Measurements from ENCODE around the gene MERTK. TPM values are rescaled to one million over a fixed set of nuclear protein-coding genes. Genes with fewer than 3 reads are reported as not detected.

Gene MERTK
- total and polyA plus RNA-seq, 2 donors from 2014 or later: 9.2 to 32.2 TPM

GRCh38 chr2:111936881-111937280, 38.5 kb downstream of the MERTK start:
- FAIRE-seq (no peak), DNase-seq (peak in 1 of 5 donors; percentile 66)
- H3K4me1 ChIP-seq (ENCODE audit: control insufficient read depth in 2 of 3, insufficient read depth in 2 of 3, low read depth in 1 of 3, low read length in 3 of 3): no peaks in the 10 kb centered on the region
- no peaks in the 10 kb centered on the region for H3K9me3 ChIP-seq (ENCODE audit: control insufficient read depth in 2 of 3, insufficient read depth in 1 of 3, low read length in 3 of 3)
- intact Hi-C loops (cut with DNase I): no loop called here
- H3K27me3 ChIP-seq (ENCODE audit: control insufficient read depth, insufficient read depth, low read length): no peaks in the 10 kb centered on the region
- H3K4me3 ChIP-seq (ENCODE audit: low read length in 3 of 3): no peak overlapping the region
- H3K27ac ChIP-seq (ENCODE audit: low read depth in 2 of 2, low read length in 2 of 2): no peak overlapping the region
- no peak overlapping the region for H3K9ac ChIP-seq (ENCODE audit: low read length in 3 of 3)
- no peaks in the 10 kb centered on the region for H3K36me3 ChIP-seq (ENCODE audit: control insufficient read depth in 2 of 3, insufficient read depth in 3 of 3, low read length in 3 of 3)
- TF ChIP-seq, protein P1, sequence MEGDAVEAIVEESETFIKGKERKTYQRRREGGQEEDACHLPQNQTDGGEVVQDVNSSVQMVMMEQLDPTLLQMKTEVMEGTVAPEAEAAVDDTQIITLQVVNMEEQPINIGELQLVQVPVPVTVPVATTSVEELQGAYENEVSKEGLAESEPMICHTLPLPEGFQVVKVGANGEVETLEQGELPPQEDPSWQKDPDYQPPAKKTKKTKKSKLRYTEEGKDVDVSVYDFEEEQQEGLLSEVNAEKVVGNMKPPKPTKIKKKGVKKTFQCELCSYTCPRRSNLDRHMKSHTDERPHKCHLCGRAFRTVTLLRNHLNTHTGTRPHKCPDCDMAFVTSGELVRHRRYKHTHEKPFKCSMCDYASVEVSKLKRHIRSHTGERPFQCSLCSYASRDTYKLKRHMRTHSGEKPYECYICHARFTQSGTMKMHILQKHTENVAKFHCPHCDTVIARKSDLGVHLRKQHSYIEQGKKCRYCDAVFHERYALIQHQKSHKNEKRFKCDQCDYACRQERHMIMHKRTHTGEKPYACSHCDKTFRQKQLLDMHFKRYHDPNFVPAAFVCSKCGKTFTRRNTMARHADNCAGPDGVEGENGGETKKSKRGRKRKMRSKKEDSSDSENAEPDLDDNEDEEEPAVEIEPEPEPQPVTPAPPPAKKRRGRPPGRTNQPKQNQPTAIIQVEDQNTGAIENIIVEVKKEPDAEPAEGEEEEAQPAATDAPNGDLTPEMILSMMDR (IDR thresholded peaks at IDR 0.05; ENCODE audit: borderline replicate concordance, extremely low read depth, insufficient read depth): no peak

DNA sequence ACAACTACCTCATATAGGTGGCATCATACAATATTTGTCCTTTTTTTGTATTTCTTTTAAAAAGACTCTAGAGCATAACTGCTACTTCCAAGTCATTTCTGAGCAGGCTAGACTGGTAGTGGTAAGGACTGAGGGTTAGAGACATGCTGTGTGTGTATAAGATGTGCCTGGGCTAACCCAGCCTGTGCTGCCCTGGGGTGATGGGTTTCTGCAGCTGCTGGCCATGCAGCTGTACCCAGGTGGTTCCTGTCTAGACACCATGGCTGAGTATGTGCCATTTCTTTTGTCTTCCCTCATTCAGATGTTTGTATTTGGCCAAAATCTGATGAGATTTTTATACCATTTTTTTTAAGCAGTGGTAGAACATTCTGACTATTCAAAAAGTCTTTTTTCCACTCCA, 40.0 kb downstream of the MERTK start:
- Histone ChIP-seq H3K9me3 (ENCODE audit: control insufficient read depth in 2 of 3, insufficient read depth in 1 of 3, low read length in 3 of 3) (no peaks in the 10 kb centered on the region), H3K27ac (ENCODE audit: low read depth in 2 of 2, low read length in 2 of 2) (no peak overlapping the region), H3K36me3 (ENCODE audit: control insufficient read depth in 2 of 3, insufficient read depth in 3 of 3, low read length in 3 of 3) (no peaks in the 10 kb centered on the region), H3K4me1 (ENCODE audit: control insufficient read depth in 2 of 3, insufficient read depth in 2 of 3, low read depth in 1 of 3, low read length in 3 of 3) (no peaks in the 10 kb centered on the region), H3K27me3 (ENCODE audit: control insufficient read depth, insufficient read depth, low read length) (no peaks in the 10 kb centered on the region), H3K4me3 (ENCODE audit: low read length in 3 of 3) (no peak overlapping the region), H3K9ac (ENCODE audit: low read length in 3 of 3) (no peak overlapping the region)
- FAIRE-seq: no peak
- DNase-seq: no peak
- intact Hi-C loops (cut with DNase I): no loop called here
- TF ChIP-seq, protein P1 (IDR thresholded peaks at IDR 0.05; ENCODE audit: borderline replicate concordance, extremely low read depth, insufficient read depth): no peak

DNA sequence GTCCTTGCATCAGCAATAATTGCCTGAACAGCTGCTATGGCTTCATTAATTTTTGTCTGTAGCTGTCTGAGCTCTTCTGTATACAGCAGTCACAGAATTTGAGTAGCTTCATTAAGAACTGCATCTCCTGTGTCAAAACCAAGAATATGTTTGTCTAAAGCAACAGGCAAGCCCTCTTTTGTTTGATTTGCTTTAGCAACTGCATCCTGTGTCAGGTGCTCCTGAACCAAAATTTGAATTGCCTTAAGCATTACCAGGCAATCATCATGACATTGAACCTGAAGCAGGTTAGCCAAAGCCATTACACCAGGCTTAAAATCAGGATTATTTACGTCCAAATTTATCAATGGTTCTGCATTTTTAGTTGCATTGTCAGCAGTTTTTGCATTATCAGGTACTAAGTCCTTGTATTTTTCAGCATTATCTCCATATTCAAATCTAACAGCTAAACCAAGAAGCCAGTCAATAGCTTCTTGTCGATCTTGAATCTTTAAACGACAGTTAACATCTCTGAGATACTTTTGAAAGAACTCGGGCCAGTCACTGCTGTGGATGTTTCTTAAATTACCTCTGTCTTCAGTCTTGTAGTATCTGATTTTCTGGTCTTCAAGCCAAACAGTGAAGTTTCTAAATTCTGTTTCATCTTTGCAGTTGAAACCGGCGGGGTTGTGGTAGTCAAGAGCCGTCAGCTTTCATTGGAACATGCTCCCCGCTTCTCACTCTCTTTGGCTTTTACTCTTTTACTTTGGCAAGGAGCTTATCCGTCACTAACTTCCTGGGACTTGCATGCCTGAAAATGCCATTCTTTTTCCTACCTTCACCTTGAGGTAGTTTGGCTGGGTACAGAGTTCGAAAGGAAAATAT, 42.2 kb downstream of the MERTK start:
- no peaks in the 10 kb centered on the region for H3K27me3 ChIP-seq (ENCODE audit: control insufficient read depth, insufficient read depth, low read length)
- H3K4me1 ChIP-seq (ENCODE audit: control insufficient read depth in 2 of 3, insufficient read depth in 2 of 3, low read depth in 1 of 3, low read length in 3 of 3): peaks cover 0 to 2% (median 0%) of the 10 kb centered on the region in 3 donors
- no peak overlapping the region for H3K9ac ChIP-seq (ENCODE audit: low read length in 3 of 3)
- intact Hi-C loops (cut with DNase I): no loop called here
- DNase-seq: no peak
- FAIRE-seq: no peak
- H3K36me3 ChIP-seq (ENCODE audit: control insufficient read depth in 2 of 3, insufficient read depth in 3 of 3, low read length in 3 of 3): no peaks in the 10 kb centered on the region
- no peak overlapping the region for H3K27ac ChIP-seq (ENCODE audit: low read depth in 2 of 2, low read length in 2 of 2)
- TF ChIP-seq, protein P1 (IDR thresholded peaks at IDR 0.05; ENCODE audit: borderline replicate concordance, extremely low read depth, insufficient read depth): no peak
- H3K4me3 ChIP-seq (ENCODE audit: low read length in 3 of 3): no peak overlapping the region
- no peaks in the 10 kb centered on the region for H3K9me3 ChIP-seq (ENCODE audit: control insufficient read depth in 2 of 3, insufficient read depth in 1 of 3, low read length in 3 of 3)

Measured in kidney (tissue), 14 donors.